Hematopoietic multipotent progenitor cell (in vitro differentiated cells): ENCODE results near the gene FILIP1L. TPM values are rescaled to one million over a fixed set of nuclear protein-coding genes. Genes with fewer than 3 reads are reported as not detected.

Experiments used
- DNase-seq, 3 donors: peaks; one replicate each; pipeline ENCODE4 v3.0.0-alpha.2; 2011 to 2015; ENCODE audit warnings: low read depth in 2 of 3, low spot score in 2 of 3
- total RNA-seq: library from RNA; depleted of rRNA; stranded (reverse); fragments of >200 nt; gene quantifications from one replicate; pipeline ENCODE4 v1.2.3, GENCODE V29; 2012

FILIP1L gene
- total RNA-seq, 1 donor, result 0.81 TPM

- no peak for DNase-seq
These were observed 239.9 kb downstream of the FILIP1L start for GRCh38 chr3:99874237-99875002.

GRCh38 chr3:99873269-99874102 lies 240.8 kb downstream of the FILIP1L start:
- DNase-seq, result no peak

- DNase-seq, result no peak
These were observed 241.4 kb downstream of the FILIP1L start for GRCh38 chr3:99872923-99873254.

GRCh38 chr3:99871231-99872045 lies 242.9 kb downstream of the FILIP1L start:
- DNase-seq, result no peak

GRCh38 chr3:99870712-99871111 lies 243.6 kb downstream of the FILIP1L start:
- DNase-seq, result no peak

- DNase-seq, result no peak
These were observed 244.7 kb downstream of the FILIP1L start for GRCh38 chr3:99869621-99870020.

GRCh38 chr3:99868311-99868646 lies 246.0 kb downstream of the FILIP1L start:
- peak in 1 of 3 donors; percentile 39 for DNase-seq

GRCh38 chr3:99867594-99868310 lies 246.5 kb downstream of the FILIP1L start:
- no peak for DNase-seq

GRCh38 chr3:99866261-99866761 lies 248.0 kb downstream of the FILIP1L start:
- peak in 1 of 3 donors; percentile 44 for DNase-seq

GRCh38 chr3:99865321-99865720 lies 249.0 kb downstream of the FILIP1L start:
- DNase-seq, result no peak

- no peak for DNase-seq
These were observed 250.0 kb downstream of the FILIP1L start for GRCh38 chr3:99864289-99864688.

- no peak for DNase-seq
These were observed 250.7 kb downstream of the FILIP1L start for GRCh38 chr3:99863588-99863987.

GRCh38 chr3:99863002-99863401 lies 251.3 kb downstream of the FILIP1L start:
- no peak for DNase-seq

- no peak for DNase-seq
These were observed 252.1 kb downstream of the FILIP1L start for GRCh38 chr3:99862208-99862607.

GRCh38 chr3:99861216-99861615 lies 253.1 kb downstream of the FILIP1L start:
- no peak for DNase-seq

- DNase-seq, result no peak
These were observed 254.5 kb downstream of the FILIP1L start for GRCh38 chr3:99859825-99860224.

GRCh38 chr3:99858469-99858868 lies 255.8 kb downstream of the FILIP1L start:
- no peak for DNase-seq

GRCh38 chr3:99857278-99857677 lies 257.0 kb downstream of the FILIP1L start:
- DNase-seq, result no peak

- DNase-seq, result no peak
These were observed 257.7 kb downstream of the FILIP1L start for GRCh38 chr3:99856437-99857220.

- no peak for DNase-seq
These were observed 258.4 kb downstream of the FILIP1L start for GRCh38 chr3:99855900-99856299.
